K562 (cell line): ENCODE measurements around the gene LCMT2. TPM values are rescaled to one million over a fixed set of nuclear protein-coding genes. Genes with fewer than 3 reads are reported as not detected.

Experiments
- ATAC-seq: fragments of 200-7000 bp; cut with Tn5 transposase; 3 replicates; pipeline ENCODE4 v1.9.1; 2020; ENCODE audit warnings: moderate library complexity
- BruUV-seq: library from RNA; stranded (reverse); fragments of 400-500 nt; replicated peaks from 2 replicates; lab custom pipeline; 2021; lab: Mats Ljungman, UMichigan
- CTCF ChIA-PET: fragments of 300-600 bp; formaldehyde crosslinking; extraction: SDS; loops from one replicate; lab custom pipeline; 2021; ENCODE audit warnings: low intra/inter-chr PET ratio; lab: Yijun Ruan, JAX
- POLR2A ChIA-PET: fragments of 300-600, 350-650 bp; sonication (Branson Sonifier 250); formaldehyde crosslinking; extraction: SDS; loops from one replicate; lab custom pipeline; 2021; ENCODE audit warnings: antibody characterized with exemption, inconsistent platforms; lab: Yijun Ruan, JAX
- DNase-seq, 4 experiments: peaks; one replicate each; pipeline versions ENCODE4 v3.0.0 to v3.0.0-alpha.2; 2011 to 2018; ENCODE audit warnings: low spot score in 3 of 4, mixed read lengths in 3 of 4; ENCODE audit errors: extremely low read depth in 1 of 4
- FAIRE-seq: peaks from 2 replicates; lab custom pipeline; 2011; peaks lifted over from hg19 to GRCh38; lab: Jason Lieb, UNC
- H2AFZ ChIP-seq: 2 replicates; pipeline ENCODE4 v1.6.0; 2011; ENCODE audit warnings: low read depth, low read length, control low read depth, inconsistent platforms
- H3K27ac ChIP-seq: fragments of 200-600 bp; 3 replicates; pipeline ENCODE4 v1.8.0; 2011; ENCODE audit warnings: low read depth, mild to moderate bottlenecking, control low read depth, inconsistent platforms, low read length, moderate library complexity, mixed read lengths; ENCODE audit errors: extremely low read depth
- H3K27me3 ChIP-seq, 2 experiments: fragments of 300-600 bp in 1 of 2; 2 replicates in 1 of 2; 3 replicates in 1 of 2; pipeline versions ENCODE4 v1.6.0 to v1.8.0; 2011; ENCODE audit warnings: inconsistent platforms in 2 of 2, low read length in 2 of 2, mild to moderate bottlenecking in 1 of 2, mixed read lengths in 1 of 2, moderate library complexity in 1 of 2; ENCODE audit not compliant: control insufficient read depth in 2 of 2, insufficient read depth in 2 of 2
- H3K36me3 ChIP-seq: fragments of 300-600 bp; 3 replicates; pipeline ENCODE4 v1.8.0; 2011; ENCODE audit warnings: mild to moderate bottlenecking, low read length, inconsistent platforms; ENCODE audit not compliant: control insufficient read depth, insufficient read depth
- H3K4me1 ChIP-seq, 2 experiments: fragments of 200-600 bp in 1 of 2; replicated peaks in 1 of 2; 2 replicates in 1 of 2; 3 replicates in 1 of 2; pipeline versions ENCODE4 v1.5.1 to v1.8.0; 2011; ENCODE audit warnings: inconsistent platforms in 2 of 2, low read length in 2 of 2, mild to moderate bottlenecking in 1 of 2, mixed read lengths in 1 of 2, moderate library complexity in 1 of 2; ENCODE audit not compliant: control insufficient read depth in 2 of 2, insufficient read depth in 2 of 2
- H3K4me2 ChIP-seq: 2 replicates; pipeline ENCODE4 v1.6.1; 2011; ENCODE audit warnings: low read length, control low read depth, inconsistent platforms, mixed read lengths; ENCODE audit not compliant: insufficient read depth
- H3K4me3 ChIP-seq: fragments of 200-600 bp; sonication (generic), shearing (Covaris generic); 2 replicates; pipeline ENCODE4 v1.5.1; 2016; ENCODE audit warnings: control low read depth, inconsistent platforms
- H3K79me2 ChIP-seq: fragments of 200-600 bp; 3 replicates; pipeline ENCODE4 v1.8.0; 2011; ENCODE audit warnings: low read length, inconsistent platforms; ENCODE audit not compliant: control insufficient read depth, insufficient read depth
- H3K9ac ChIP-seq, 2 experiments: 2 replicates each; pipeline versions ENCODE4 v1.6.0 to v1.6.1; 2011; ENCODE audit warnings: low read depth in 2 of 2, low read length in 2 of 2, control low read depth in 1 of 2, inconsistent platforms in 1 of 2, mild to moderate bottlenecking in 1 of 2, mixed read lengths in 1 of 2; ENCODE audit not compliant: insufficient read depth in 1 of 2
- H3K9me1 ChIP-seq: one replicate; pipeline ENCODE4 v1.6.0; 2011; ENCODE audit warnings: inconsistent platforms, mild to moderate bottlenecking, low read length, moderate library complexity; ENCODE audit not compliant: control insufficient read depth, insufficient read depth
- H3K9me3 ChIP-seq: replicated peaks from 2 replicates; pipeline ENCODE4 v1.5.1; 2011; ENCODE audit warnings: low read depth, low read length, inconsistent platforms; ENCODE audit not compliant: control insufficient read depth, insufficient read depth
- H4K20me1 ChIP-seq: replicated peaks from 2 replicates; pipeline ENCODE4 v1.6.1; 2011; ENCODE audit warnings: low read length, inconsistent platforms, mixed read lengths; ENCODE audit not compliant: control insufficient read depth, insufficient read depth
- ATF6 ChIP-seq: sonication (generic); formaldehyde crosslinking; IDR thresholded peaks from 2 replicates; pipeline ENCODE4 v1.4.0; 2020; ENCODE audit warnings: mild to moderate bottlenecking, missing genetic modification reagents
- CSDE1 ChIP-seq, 2 experiments: fragments of 450-650 bp; IDR thresholded peaks; 2 replicates each; pipeline ENCODE4 v1.6.1; 2016; ENCODE audit warnings: mild to moderate bottlenecking in 1 of 2
- CXXC5 ChIP-seq: fragments of 250-450 bp; sonication (Bioruptor Pico); IDR thresholded peaks from 2 replicates; pipeline ENCODE4 v1.8.0; 2022; ENCODE audit warnings: inconsistent platforms, mild to moderate bottlenecking, moderate library complexity
- HOMEZ ChIP-seq: fragments of 250-450 bp; sonication (Bioruptor Pico); IDR thresholded peaks from 2 replicates; pipeline ENCODE4 v1.4.0; 2020; ENCODE audit warnings: mild to moderate bottlenecking, moderate library complexity
- KLF1 ChIP-seq: fragments of 450-650 bp; IDR thresholded peaks from 2 replicates; pipeline ENCODE4 v1.6.1; 2016; ENCODE audit warnings: missing genetic modification characterization, missing compliant biosample characterization
- LEF1 ChIP-seq: fragments of 450-650 bp; IDR thresholded peaks from 2 replicates; pipeline ENCODE4 v1.6.1; 2016; ENCODE audit warnings: mild to moderate bottlenecking
- RNF219 ChIP-seq: fragments of 250-450 bp; sonication (Bioruptor Pico); IDR thresholded peaks from 2 replicates; pipeline ENCODE4 v1.5.0; 2022; ENCODE audit warnings: mild to moderate bottlenecking
- SRSF3 ChIP-seq: fragments of 200-400 bp; formaldehyde crosslinking; IDR thresholded peaks from 2 replicates; pipeline ENCODE4 v1.6.1; 2016; ENCODE audit warnings: mild to moderate bottlenecking, low read length, moderate library complexity; ENCODE audit not compliant: insufficient read depth
- TEAD2 ChIP-seq: fragments of 450-650 bp; IDR thresholded peaks from 2 replicates; pipeline ENCODE4 v1.6.1; 2016; ENCODE audit warnings: missing genetic modification characterization, control low read depth, missing compliant biosample characterization
- WGBS: fragments of 100-300 bp; shearing (Covaris generic); methylation state at CpG from one replicate; pipeline ENCODE4 v1.1.6; 2016; ENCODE audit warnings: low coverage, mixed read lengths; ENCODE audit not compliant: insufficient coverage; ENCODE audit errors: missing lambda C conversion rate; 5-methylcytosine and 5-hydroxymethylcytosine counted together
- in situ Hi-C: fragments of 300-500 bp; cut with MboI; formaldehyde crosslinking; loops from 4 replicates; pipeline ENCODE4 v1.15.0; 2018; ENCODE audit warnings: inconsistent platforms, mixed read lengths
- intact Hi-C: fragments of 100-400 bp; cut with micrococcal nuclease; formaldehyde crosslinking; loops from 2 replicates; pipeline ENCODE4 v1.14.2; 2022
- polyA plus RNA-seq, 8 experiments: library from polyadenylated mRNA; depleted of rRNA in 4 of 8; stranded (reverse) in 5 of 8; unstranded in 3 of 8; fragments of >200 nt; fragmentation: Nextera tagmentation in 2 of 8; fragmentation: Illumina TruSeq in 1 of 8; extraction: Ambion mirVana in 2 of 8; extraction: Trizol in 1 of 8; gene quantifications; 2 replicates each; pipeline versions ENCODE4 v1.2.1 to v1.2.3, GENCODE V29; 2011 to 2014; ENCODE audit warnings: inconsistent platforms in 1 of 8, missing spikeins in 1 of 8
- total RNA-seq, 7 experiments: library from RNA; depleted of rRNA in 6 of 7; stranded (reverse); fragments of >200 nt in 6 of 7; fragmentation: Illumina TruSeq in 2 of 7; extraction: Trizol in 2 of 7; gene quantifications; 2 replicates each; pipeline versions ENCODE4 v1.2.1 to v1.2.3, GENCODE V29; 2011 to 2021; ENCODE audit warnings: low replicate concordance in 1 of 7

LCMT2 gene
- total and polyA plus RNA-seq, 9 of the 15 experiments (the other 6 are each of a cell fraction or from before 2014, with no cell fraction given) = 2.5 to 22.3 (median 15.2) TPM

GRCh38 chr15:43316016-43316970 is 14.1 kb downstream of the LCMT2 start:
- Histone ChIP-seq H3K27me3 (peaks cover 16 to 27% of the 10 kb centered on the region in 2 experiments), H4K20me1 (no peaks in the 10 kb centered on the region), H3K9me1 (no peaks in the 10 kb centered on the region), H3K9me3 (no peaks in the 10 kb centered on the region), H3K9ac (no peak overlapping the region), H2AFZ (no peak overlapping the region), H3K4me2 (no peak overlapping the region), H3K36me3 (no peaks in the 10 kb centered on the region), H3K27ac (no peak overlapping the region), H3K4me1 (no peaks in the 10 kb centered on the region; a peak in 1 of 5 replicates), H3K79me2 (no peaks in the 10 kb centered on the region), H3K4me3 (no peak overlapping the region)
- in situ Hi-C loops = no loop called here
- intact Hi-C loops = no loop called here
- TF ChIP-seq HOMEZ (CRISPR knock-in tag) (no peak), TEAD2 (tag) (no peak), CSDE1 (IDR thresholded peaks at IDR 0.05) (no peak), ATF6 (CRISPR knock-in tag) (no peak), LEF1 (no peak), RNF219 (CRISPR knock-in tag) (no peak), KLF1 (tag) (no peak), SRSF3 (no peak), CXXC5 (CRISPR knock-in tag) (no peak)
- ChIA-PET POLR2A (interaction anchor here (1.0 to 1.1 kb wide), 2 partner anchors 9 to 13 kb away, joined by 5 to 6 read pairs; no protein-coding TSS in a partner anchor), CTCF (no interaction called here)
- ATAC-seq (no peak), FAIRE-seq (no peak), DNase-seq (no peak)
- WGBS = 5% methylated on average over 6 of the region's 6 CpGs
- no TSS peak for BruUV-seq
